DOHH2 (cell line): ENCODE measurements around the gene XPNPEP3.

Experiments used
- EZH2phosphoT487 ChIP-seq: fragments of 200-600 bp; sonication (generic); IDR thresholded peaks from 2 replicates; pipeline ENCODE4 v1.6.1; 2017; ENCODE audit warnings: borderline replicate concordance, mild to moderate bottlenecking, antibody characterized with exemption, low read length, moderate library complexity, mixed read lengths
- TF ChIP-seq, protein P1 (sequence below): fragments of 200-600 bp; sonication (generic); IDR thresholded peaks from one replicate; pipeline ENCODE4 v1.5.1; 2014; ENCODE audit warnings: antibody characterized with exemption, mild to moderate bottlenecking, low read depth, low read length; ENCODE audit not compliant: poor library complexity, severe bottlenecking

- TF ChIP-seq, protein P1, sequence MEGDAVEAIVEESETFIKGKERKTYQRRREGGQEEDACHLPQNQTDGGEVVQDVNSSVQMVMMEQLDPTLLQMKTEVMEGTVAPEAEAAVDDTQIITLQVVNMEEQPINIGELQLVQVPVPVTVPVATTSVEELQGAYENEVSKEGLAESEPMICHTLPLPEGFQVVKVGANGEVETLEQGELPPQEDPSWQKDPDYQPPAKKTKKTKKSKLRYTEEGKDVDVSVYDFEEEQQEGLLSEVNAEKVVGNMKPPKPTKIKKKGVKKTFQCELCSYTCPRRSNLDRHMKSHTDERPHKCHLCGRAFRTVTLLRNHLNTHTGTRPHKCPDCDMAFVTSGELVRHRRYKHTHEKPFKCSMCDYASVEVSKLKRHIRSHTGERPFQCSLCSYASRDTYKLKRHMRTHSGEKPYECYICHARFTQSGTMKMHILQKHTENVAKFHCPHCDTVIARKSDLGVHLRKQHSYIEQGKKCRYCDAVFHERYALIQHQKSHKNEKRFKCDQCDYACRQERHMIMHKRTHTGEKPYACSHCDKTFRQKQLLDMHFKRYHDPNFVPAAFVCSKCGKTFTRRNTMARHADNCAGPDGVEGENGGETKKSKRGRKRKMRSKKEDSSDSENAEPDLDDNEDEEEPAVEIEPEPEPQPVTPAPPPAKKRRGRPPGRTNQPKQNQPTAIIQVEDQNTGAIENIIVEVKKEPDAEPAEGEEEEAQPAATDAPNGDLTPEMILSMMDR, result no peak
- no peak for TF ChIP-seq EZH2phosphoT487
These were observed 434 bp downstream of the XPNPEP3 start for GRCh38 chr22:40857309-40857855.
